Left lung (tissue), 10 donors: Measurements from ENCODE around the gene BICC1. TPM values are rescaled to one million over a fixed set of nuclear protein-coding genes. Genes with fewer than 3 reads are reported as not detected.

Experiments used
- ATAC-seq: fragments of 200-7000 bp; cut with Tn5 transposase; one replicate; pipeline ENCODE4 v1.9.1; 2020; ENCODE audit warnings: moderate library complexity
- DNase-seq, 4 donors: peaks; one replicate each; pipeline ENCODE4 v3.0.0-alpha.2; 2013 to 2020
- H3K27ac ChIP-seq, 2 donors: fragments of 200-600 bp; sonication (generic) in 1 of 2; one replicate each; pipeline versions ENCODE4 v1.5.0 to v1.8.0; 2020 to 2021
- H3K27me3 ChIP-seq, 2 donors: fragments of 200-600 bp; sonication (generic) in 1 of 2; one replicate each; pipeline versions ENCODE4 v1.5.0 to v1.8.0; 2020 to 2021
- H3K36me3 ChIP-seq, 2 donors: fragments of 200-600 bp; sonication (generic) in 1 of 2; one replicate each; pipeline versions ENCODE4 v1.5.0 to v1.8.0; 2020 to 2021
- H3K4me1 ChIP-seq, 2 donors: fragments of 200-600 bp; one replicate each; pipeline ENCODE4 v1.8.0; 2021
- H3K4me3 ChIP-seq, 2 donors: fragments of 200-600 bp; sonication (generic) in 1 of 2; one replicate each; pipeline versions ENCODE4 v1.5.0 to v1.8.0; 2020 to 2021; ENCODE audit warnings: mild to moderate bottlenecking in 1 of 2
- H3K9me3 ChIP-seq, 2 donors: fragments of 200-600 bp; sonication (generic) in 1 of 2; one replicate each; pipeline versions ENCODE4 v1.5.0 to v1.8.0; 2020 to 2021
- intact Hi-C, 2 donors: fragments of 100-400 bp; cut with DNase I; formaldehyde crosslinking; loops; one replicate each; pipeline versions ENCODE4 v1.11.2 to v1.14.2; 2022
- polyA plus RNA-seq, 6 donors: library from polyadenylated mRNA; unstranded; fragments of 120-200 nt; gene quantifications; one replicate each; pipeline ENCODE4 v1.2.1, GENCODE V29; 2013; ENCODE audit not compliant: insufficient read length in 6 of 6
- total RNA-seq, 2 donors: library from RNA; stranded (reverse); fragmentation: NEBNext Ultra II Directional; extraction: Animal tissue kit (Norgen Biotek cat#: 25700); gene quantifications; one replicate each; pipeline ENCODE4 v1.2.1, GENCODE V29; 2021
- TF ChIP-seq, protein P1 (sequence below), 2 donors: fragments of 200-600 bp; sonication (generic) in 1 of 2; IDR thresholded peaks; one replicate each; pipeline versions ENCODE4 v1.5.0 to v1.8.0; 2021; ENCODE audit warnings: antibody characterized with exemption in 2 of 2
- donor health status: DM: no; HTN: yes; CAD: no.
- donor health status: DM: no; HTN: no; CAD: no.

Gene BICC1
- total and polyA plus RNA-seq, 8 donors, result 10.9 to 47.4 (median 37.1) TPM

DNA sequence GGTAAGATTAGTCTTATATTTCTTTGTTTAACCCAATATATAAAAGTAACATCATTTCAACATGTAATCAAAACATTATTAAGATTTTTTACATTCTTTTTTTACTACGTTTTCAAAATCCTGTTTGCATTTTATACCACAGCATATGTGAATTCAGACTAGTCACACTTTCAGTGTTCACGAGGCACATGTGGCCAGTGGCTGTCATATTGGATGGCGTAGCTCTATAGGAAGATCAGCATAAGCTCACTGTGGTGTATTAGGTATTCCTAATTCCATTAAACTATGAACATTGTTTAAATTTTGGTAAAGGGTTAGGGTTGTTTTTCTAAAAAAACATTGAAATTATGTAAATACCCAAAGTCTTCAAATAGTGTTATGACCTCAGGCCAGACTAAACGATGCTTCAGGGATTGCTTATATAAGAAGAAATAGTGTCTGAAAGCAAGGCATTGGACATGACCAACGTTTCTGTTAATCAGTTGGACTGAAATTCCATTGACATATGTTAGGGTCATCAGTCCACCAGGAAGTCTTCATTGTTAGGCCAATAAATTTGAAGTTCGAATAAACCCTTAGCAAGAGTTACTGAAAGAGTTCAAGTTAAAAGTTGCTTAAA lies 97.0 kb downstream of the BICC1 start:
- no peaks in the 10 kb centered on the region for H3K27me3 ChIP-seq
- no peak overlapping the region for H3K27ac ChIP-seq
- H3K36me3 ChIP-seq, result no peaks in the 10 kb centered on the region
- H3K4me3 ChIP-seq, result no peak overlapping the region
- DNase-seq (no peak), ATAC-seq (no peak)
- TF ChIP-seq, protein P1, sequence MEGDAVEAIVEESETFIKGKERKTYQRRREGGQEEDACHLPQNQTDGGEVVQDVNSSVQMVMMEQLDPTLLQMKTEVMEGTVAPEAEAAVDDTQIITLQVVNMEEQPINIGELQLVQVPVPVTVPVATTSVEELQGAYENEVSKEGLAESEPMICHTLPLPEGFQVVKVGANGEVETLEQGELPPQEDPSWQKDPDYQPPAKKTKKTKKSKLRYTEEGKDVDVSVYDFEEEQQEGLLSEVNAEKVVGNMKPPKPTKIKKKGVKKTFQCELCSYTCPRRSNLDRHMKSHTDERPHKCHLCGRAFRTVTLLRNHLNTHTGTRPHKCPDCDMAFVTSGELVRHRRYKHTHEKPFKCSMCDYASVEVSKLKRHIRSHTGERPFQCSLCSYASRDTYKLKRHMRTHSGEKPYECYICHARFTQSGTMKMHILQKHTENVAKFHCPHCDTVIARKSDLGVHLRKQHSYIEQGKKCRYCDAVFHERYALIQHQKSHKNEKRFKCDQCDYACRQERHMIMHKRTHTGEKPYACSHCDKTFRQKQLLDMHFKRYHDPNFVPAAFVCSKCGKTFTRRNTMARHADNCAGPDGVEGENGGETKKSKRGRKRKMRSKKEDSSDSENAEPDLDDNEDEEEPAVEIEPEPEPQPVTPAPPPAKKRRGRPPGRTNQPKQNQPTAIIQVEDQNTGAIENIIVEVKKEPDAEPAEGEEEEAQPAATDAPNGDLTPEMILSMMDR (IDR thresholded peaks at IDR 0.05), result no peak
- no peaks in the 10 kb centered on the region for H3K9me3 ChIP-seq
- intact Hi-C loops, result no loop called here
- no peaks in the 10 kb centered on the region for H3K4me1 ChIP-seq

DNA sequence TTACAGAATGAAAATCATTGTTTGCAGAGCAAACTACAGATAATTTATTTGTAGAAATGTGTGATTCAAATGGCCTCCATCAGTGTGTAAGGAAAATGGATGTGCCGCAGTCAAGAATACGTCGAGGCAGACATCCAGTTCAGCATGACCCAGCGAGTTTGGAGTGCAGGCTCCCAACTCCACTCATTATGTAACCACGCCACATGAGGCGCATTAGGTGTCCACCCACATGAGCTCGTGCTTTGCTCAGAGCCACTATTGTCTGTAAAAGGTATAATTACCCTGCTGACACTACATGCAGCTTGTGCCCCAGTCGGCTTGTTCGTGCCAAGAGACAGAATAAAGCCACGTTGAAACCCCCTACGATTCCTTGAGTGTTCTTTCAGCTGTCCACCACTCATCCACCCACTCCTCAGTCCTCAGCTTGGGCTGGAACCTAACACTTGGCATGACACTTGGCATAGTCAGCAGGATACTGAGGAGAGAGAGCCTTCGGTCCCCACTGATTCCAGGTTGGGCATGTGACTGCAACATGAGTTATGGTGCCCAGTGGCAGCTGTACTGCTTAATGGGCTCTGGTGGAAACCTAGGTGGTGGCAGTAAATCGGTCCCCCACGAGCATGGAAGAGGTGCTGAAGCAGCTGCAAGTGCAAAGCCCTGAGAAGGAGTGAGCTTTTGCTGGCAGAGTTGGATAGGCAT lies 102.7 kb downstream of the BICC1 start:
- no peak overlapping the region for H3K27ac ChIP-seq
- no peaks in the 10 kb centered on the region for H3K9me3 ChIP-seq
- ATAC-seq, result no peak
- TF ChIP-seq, protein P1 (IDR thresholded peaks at IDR 0.05), result no peak
- DNase-seq, result no peak
- H3K36me3 ChIP-seq, result no peaks in the 10 kb centered on the region
- no peaks in the 10 kb centered on the region for H3K4me1 ChIP-seq
- H3K4me3 ChIP-seq, result no peak overlapping the region
- intact Hi-C loops, result no loop called here
- H3K27me3 ChIP-seq, result no peaks in the 10 kb centered on the region

GRCh38 chr10:58618158-58618676 lies 105.5 kb downstream of the BICC1 start:
- TF ChIP-seq, protein P1 (IDR thresholded peaks at IDR 0.05), result no peak
- intact Hi-C loops, result no loop called here
- no peak for DNase-seq
- ATAC-seq, result no peak
- Histone ChIP-seq H3K27ac (no peak overlapping the region), H3K4me3 (no peak overlapping the region), H3K27me3 (no peaks in the 10 kb centered on the region), H3K9me3 (no peaks in the 10 kb centered on the region), H3K36me3 (no peaks in the 10 kb centered on the region), H3K4me1 (no peaks in the 10 kb centered on the region)

DNA sequence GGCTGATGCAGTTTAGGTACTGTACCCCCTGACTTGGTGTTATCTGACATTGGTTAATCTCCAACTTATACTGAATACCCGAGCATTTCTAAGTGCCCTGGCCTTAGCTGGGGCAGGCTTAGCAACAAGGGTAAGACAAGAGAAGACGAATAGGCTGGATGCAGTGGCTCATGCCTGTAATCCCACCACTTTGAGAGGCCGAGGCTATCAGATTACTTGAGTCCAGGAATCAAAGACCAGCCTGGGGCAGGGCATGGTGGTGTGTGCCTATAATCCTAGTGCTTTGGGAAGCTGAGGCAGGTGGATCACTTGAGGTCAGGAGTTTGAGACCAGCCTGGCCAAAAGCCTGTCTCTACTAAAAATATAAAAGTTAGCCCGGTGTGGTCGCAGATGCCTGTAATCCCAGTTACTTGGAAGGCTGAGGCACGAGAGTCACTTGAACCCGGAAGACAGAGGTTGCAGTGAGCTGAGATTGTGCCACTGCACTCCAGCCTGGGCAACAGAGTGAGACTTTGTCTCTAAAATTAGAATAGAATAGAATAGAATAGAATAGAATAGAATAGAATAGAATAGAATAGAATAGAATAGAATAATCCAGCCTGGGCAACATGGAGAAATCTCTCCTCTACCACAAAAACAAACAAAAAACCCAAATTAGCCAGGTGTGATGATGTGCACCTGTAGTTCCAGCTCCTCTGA lies 108.9 kb downstream of the BICC1 start:
- ATAC-seq, result no peak
- H3K4me3 ChIP-seq, result no peak overlapping the region
- no peaks in the 10 kb centered on the region for H3K4me1 ChIP-seq
- H3K9me3 ChIP-seq, result no peaks in the 10 kb centered on the region
- intact Hi-C loops, result no loop called here
- TF ChIP-seq, protein P1 (IDR thresholded peaks at IDR 0.05), result no peak
- H3K27me3 ChIP-seq, result no peaks in the 10 kb centered on the region
- no peak for DNase-seq
- no peaks in the 10 kb centered on the region for H3K36me3 ChIP-seq
- H3K27ac ChIP-seq, result no peak overlapping the region

DNA sequence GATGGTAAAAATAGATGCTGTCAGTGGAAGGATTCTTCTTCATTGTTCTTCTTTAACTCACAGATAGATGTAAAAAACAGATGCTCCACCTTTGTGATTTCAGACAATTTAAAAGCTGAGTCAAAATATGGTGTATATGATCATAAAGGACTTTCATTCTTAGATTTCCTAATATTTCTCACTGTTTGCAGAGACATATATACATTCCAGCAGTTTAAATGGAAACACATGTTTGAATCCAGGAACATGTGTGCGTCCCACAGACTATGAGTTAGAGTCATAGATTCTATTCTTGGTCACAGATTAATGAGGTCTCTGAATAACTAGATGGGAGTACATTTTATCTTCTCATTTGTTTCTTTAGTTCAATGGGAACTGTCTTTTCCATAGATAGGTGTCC lies 109.6 kb downstream of the BICC1 start:
- Histone ChIP-seq H3K4me3 (no peak overlapping the region), H3K36me3 (no peaks in the 10 kb centered on the region), H3K4me1 (no peaks in the 10 kb centered on the region), H3K27me3 (no peaks in the 10 kb centered on the region), H3K9me3 (no peaks in the 10 kb centered on the region), H3K27ac (no peak overlapping the region)
- TF ChIP-seq, protein P1 (IDR thresholded peaks at IDR 0.05), result no peak
- ATAC-seq (no peak), DNase-seq (no peak)
- intact Hi-C loops, result no loop called here
